ENCODE measurements around the gene RNF157.

Gene RNF157

DNA sequence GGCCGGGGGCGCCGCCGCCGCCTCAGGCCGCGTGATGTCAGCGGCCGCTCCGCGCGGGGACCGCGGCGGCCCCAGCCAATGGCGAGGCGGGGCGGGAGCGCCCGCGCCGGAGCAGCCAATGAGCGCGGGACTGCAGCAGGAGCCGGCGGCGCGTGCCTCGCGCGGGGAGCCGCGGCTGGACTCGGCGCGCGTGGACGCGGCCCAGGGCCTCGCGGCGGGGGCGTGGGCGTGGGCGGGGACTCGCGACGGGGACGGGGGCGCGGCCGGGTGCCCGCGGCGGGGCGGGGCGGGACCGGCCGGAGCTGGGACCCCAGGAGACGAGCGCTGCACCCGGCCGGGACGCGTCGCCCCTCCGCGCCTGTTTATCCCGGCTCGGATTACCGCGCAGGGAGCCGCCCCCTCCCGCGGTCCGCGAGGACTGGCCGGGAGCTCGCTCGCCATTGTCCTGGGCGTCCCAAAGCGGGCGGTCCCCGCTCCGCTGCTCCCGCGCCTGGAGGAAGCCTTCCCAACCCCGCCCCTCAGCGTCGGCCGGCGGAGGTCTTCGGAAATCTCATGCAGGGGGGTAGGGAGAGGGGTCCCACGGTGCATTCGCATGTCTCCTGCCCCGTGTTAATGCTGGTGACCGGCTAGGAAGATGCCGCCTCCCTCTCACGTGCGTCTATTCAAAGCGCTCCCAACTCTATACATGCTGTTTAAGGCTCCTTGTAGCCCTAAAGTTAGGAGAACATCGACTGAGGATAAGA lies at the start of gene RNF157:
Gene RNF157, minus strand, starts transcription at position 33 of the 743 bp plus-strand sequence. CDS start 253 bp downstream, outside the sequence.
- peak; percentile 63 for DNase-seq

DNA sequence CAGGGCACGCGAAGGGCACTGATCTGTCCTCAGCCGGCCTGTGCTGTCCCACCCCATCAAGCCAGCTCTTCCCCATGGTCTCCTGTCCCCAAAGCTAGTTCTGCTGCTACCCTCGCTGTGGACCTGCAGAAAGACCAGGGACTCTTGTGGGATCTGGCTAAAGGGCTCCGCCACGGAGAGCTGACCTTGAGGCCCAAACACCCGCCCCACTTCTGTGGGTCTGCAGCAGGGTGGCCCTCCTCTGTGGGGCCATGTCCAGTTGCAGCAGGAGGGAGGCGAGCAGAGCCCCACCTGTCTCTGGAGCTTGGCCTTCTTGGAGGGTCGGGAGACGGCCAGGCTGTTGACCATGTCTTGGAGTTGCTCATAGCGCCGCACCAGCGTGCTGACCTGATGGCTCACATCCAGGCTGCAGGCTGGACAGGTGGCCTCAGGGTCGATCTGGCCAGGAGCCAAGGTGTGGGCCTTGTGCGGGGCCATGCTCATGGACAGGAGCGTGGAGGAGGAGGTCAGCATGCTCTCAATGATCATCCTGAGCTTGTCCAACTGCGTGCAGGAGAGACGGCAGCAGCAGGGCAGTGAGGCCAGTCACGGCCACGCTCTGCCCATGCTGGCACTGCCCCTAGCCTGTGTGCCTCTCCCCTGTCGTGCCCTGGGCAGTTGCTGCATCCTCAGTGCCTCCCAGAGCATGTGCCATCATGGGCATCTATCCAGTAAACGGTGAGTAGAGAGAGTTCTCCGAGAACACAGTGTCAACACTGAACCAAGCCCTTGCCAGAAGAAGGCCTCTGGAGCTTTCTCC lies 41.5 kb upstream of the RNF157 start:
- no peak for DNase-seq

- no peak for DNase-seq
These were observed 40.4 kb upstream of the RNF157 start for GRCh38 chr17:76280650-76281049.

- no peak for DNase-seq
These were observed 39.5 kb upstream of the RNF157 start for GRCh38 chr17:76279742-76280287.

- peak; percentile 94 for DNase-seq
These were observed 38.9 kb upstream of the RNF157 start for GRCh38 chr17:76278952-76279741.

DNA sequence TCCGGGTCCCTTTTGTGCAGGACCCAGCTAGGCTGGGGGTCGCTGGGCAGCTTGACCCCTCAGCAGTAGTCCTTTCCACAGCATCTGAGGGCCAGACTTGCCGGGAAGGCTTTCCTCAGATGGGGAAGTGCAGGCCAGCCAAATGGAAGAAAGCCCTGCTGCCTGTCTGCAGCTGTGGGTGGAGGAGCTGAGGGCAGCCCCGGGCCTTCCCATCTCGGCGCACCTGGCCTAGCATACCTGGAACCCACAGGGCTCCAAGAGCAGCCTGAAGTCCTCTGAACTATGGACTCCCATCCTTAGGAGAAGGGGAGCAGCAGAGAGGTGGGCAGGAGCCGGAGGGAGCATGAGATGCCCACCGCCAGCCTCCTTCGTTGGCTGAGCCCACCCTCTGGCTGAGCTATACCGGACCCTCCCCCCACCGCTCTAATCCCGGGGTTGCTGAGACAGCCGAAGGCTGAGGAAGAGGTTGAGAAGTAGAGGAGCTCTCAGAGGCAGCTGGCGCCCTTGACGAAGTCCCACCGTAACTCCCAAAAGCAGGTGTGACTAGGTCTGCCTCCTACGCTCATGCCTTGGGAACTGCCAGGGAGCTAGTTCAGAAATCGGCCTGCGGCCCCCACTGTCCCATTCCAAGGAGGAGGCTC lies 38.1 kb upstream of the RNF157 start:
- DNase-seq: no peak

DNA sequence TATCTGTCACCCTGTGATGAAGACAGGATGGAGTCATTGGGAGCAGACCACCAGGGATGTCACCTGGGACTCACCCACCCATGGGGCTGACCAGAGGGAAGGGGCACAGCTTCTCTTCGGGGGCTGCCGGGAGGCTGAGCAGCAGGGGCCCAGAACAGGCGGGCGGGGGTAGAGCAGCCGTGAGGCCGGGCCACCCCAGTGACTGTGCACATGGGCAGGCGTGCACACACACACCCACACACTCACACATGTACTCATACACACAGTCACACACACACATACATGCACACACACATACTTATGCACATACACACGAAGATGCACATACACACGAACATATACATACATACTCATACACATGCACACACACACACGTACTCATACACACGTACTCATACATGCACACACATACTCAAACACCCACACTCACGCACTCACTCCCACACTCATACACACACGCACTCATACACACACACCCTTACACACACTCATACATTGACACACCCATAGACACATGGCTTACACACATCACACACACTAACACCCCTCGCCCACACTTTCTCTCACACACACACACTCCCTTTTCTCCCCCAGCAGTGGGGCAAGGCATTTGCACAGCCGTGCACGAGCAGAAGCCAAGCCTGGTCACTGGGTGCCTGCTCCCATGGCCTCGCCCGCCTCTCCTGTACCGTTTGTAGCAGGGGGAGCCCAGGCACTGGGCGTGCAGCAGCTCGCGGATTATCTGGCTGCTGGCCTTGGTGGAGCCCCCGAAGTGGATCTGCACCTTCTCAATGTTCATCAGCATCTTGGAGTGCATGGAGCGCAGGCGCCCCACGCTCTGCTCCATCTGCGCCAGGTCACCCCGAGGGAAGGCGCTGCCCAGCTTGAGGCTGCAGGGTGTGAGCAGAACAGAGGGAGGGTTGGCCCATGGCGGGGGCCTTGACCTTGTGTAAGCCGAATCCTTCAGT lies 37.3 kb upstream of the RNF157 start:
- DNase-seq: no peak

DNA sequence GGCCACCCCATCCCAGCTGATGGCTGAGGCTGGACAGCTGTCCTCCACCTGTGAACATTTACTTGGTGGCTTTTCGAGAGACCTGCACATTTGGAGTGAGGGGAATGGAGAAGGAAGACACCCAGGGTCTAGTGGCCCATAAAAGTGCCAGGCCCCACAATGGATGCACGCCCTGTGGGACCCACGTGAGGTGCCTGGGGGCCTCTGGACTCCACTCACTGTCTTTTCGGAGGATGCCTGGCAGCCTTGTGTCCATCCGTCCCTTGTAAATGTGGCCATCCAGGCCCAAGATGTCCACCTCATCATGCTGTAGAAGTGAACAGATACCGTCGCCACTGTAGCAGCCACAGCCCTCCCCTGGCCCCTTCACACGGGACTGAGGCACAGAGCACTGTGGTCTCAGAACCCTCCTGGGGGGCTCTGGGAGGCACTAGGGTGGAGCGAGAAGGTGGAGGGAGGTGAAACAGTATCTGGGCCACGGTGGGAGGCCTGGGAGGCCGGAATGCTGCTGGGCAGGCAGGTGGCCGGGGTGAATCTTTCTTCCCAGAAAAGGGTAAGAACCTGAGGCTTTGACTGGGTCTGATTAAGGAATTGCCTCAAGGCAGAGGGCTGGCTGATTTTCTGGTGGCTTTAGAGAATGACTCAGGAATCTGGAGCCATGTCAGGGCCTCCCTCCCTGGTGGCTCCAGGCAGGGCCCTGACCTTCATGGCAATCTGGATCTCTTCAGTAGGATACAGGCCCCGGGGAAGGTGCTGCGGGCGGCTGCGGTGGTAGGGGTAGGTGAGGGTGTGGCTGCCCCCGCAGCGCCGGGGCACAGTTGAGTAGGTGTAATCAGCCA lies 36.4 kb upstream of the RNF157 start:
- DNase-seq: no peak

- no peak for DNase-seq
These were observed 35.8 kb upstream of the RNF157 start for GRCh38 chr17:76276069-76276431.

DNA sequence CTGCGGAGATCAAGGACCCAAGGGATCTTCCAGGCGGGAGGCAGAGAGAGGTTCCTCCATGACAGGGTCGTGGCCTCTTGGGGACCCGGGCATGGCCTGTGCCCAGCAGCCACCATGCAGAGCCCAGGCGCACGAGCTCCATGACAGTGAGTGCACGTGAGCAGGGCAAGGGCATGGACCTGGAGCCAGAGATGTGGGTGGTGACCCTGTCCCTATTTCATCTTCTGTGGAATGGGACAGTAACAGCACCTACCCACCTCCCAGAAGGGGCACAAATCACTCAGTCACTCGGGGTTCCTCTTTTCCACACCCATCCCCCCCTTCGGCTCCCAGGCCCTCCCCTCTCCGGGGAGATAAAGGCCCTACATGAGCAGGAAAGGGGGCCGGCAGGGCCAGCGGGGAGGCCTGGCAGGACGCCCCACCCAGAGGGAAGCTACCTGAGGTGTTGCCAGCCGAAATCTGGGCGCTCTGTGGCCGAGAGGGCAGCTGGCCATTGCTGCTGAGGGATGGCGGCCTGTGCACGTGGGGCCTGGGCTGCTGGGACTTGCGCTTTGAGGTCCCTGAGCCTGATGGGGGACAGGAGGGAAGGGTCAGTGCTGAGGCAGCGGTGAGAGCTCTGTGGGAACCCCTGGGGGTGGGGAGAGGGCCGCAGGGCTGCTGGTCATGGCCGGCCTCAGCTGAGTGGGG lies 35.2 kb upstream of the RNF157 start:
- no peak for DNase-seq

DNA sequence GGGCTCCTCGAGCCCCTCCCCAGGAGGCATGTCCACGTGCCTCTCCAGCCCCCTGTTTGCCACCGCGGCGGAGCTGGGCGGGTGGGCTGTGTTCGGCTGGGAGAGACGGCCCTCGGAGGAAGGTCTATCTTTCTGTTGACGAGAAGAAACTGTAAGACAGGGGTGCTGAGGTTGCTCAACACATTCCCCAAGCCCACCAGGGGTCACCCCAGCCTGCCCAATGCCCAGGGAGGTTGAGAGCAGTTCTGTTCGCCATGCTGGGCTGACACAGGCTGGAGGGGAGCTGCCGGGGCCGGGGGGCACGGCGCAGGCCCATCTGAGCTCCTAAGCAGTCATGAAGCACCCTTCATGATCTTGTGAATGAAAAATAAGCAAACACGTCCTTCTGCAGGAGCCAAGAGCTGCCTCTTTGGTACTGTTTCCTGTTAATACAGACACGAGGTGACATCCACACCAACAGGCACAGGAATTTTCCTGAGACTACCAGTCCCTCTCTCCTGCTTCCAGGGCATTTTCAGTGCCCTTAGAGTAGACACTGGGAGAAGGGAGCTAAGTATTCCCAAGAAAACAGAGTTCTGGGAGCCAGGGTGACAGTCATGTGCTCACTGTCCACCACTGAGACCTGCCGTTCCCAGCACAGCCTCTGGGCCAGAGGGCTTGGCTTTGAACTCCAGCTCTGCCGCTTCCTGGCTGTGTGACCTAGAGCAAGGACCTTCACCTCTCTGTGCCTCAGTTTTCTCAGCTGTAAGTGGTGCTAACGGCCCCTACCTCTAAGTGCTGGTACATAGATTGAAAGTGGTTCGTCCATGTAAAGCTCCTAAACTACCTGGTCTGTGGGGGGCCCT lies 34.0 kb upstream of the RNF157 start:
- DNase-seq: no peak

GRCh38 chr17:76273445-76274111 lies 33.3 kb upstream of the RNF157 start:
- no peak for DNase-seq

GRCh38 chr17:76272541-76273444 lies 32.5 kb upstream of the RNF157 start:
- peak; percentile 80 for DNase-seq

DNA sequence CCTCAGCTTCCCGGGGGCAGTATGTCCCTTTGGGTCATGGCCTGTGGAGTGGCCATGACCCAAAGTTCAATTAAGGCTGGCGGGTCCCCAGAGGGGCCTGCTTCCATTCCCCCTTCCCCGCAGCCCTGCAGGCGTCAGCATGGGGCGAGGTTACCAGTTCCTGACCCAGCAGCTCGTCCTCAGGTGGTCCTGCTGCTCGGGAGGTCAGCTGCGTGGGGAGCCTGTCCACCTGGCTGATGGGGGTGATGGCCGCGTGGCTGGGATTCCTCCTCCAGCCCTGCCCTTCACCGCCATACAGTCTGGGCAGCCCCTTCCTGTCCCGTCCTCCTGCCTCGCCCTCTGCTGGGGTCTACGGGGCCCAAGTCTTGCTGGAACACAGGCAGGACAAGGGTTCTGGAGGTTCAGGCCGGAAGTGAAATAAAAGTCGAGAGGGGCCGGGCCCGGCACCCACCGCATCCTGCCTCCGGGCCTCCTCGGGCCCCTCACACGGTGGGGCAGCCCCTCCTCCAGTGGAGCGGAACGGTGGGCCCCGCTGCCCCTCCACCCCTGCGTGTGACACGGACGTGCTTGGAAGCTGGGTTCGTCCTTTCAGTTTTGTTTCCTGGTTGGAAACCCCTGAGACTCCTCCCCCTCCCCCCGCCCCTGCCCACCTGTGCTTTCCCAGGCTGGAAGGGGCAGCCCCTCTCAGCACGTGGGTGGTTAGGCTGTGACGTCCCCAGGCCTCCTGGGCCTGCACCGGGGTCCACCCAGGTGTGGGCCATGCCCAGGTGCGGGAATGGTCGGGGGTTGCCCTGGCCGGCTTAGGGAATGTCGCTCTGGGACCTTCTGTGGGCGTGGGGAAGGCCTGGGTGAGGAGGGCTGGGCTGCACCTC lies 31.6 kb upstream of the RNF157 start:
- peak; percentile 94 for DNase-seq

DNA sequence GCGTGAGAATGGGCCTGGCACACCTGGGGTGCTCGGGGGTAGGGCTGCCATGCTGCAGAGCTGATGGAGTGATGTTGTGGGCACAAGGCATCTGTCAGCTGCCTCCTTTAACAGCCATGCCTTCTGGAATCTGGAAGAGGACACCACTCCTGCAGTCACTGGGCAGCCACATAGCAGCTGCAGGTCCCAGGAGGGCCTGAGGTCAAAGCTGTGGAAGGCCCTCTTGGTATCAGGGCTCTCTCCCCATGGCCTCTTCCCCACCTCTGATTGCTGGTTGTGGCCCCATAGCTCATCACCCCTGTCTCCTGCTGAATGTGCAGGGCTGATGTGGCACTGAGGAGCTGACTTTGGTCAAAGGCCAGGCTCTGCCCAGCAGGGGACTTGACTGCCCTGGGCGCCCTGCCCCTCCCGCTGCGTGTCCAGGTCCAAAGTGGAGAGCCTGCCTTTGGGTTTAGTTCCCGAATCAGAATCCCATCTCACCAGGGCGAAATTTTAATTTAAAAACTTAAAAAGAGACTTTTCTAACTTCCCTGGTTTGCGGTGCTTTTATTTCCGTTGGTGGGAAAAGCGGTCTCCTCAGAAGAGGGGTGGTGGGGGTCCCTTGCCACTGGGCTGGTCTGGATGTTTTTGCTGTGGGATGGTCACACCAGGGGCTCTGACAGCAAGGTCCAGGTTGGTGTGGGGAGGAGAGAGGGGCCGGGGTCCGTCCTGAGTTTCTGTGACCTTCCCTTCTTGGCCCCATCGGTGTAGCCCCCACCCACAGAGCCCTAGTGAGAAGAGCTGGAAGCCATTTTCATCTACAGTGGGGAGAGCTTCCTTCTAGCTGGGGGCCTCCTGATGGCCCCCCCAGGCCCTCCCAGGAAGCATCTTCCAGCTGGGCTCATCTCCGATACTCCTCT lies 30.7 kb upstream of the RNF157 start:
- DNase-seq: peak; percentile 66

Data from stimulated activated CD8-positive, alpha-beta memory T cell treated with anti-CD3 and anti-CD28 coated beads, Interleukin-4, amount 100 ng/mL, for 48 hours (primary cell).